CD14-positive monocyte (primary cell): ENCODE results near the gene TMEM135. TPM values are rescaled to one million over a fixed set of nuclear protein-coding genes. Genes with fewer than 3 reads are reported as not detected.

ENCODE experiments used
- DNase-seq, 3 donors: peaks; one replicate each; pipeline ENCODE4 v3.0.0-alpha.2; 2011 to 2022
- H2AFZ ChIP-seq: 2 replicates; pipeline ENCODE4 v1.6.0; 2012; ENCODE audit warnings: mild to moderate bottlenecking, low read depth, low read length, inconsistent platforms; ENCODE audit not compliant: insufficient read depth, poor library complexity, severe bottlenecking
- H3K27ac ChIP-seq, 2 donors: 1 replicate in 1 of 2; 2 replicates in 1 of 2; pipeline ENCODE4 v1.5.1; 2012 to 2013; ENCODE audit warnings: low read length in 2 of 2, control low read depth in 1 of 2, inconsistent platforms in 1 of 2, low read depth in 1 of 2, mild to moderate bottlenecking in 1 of 2
- H3K27me3 ChIP-seq, 2 donors: one replicate each; pipeline versions ENCODE4 v1.6.0 to v1.6.1; 2011 to 2013; ENCODE audit warnings: low read length in 2 of 2; ENCODE audit not compliant: control insufficient read depth in 2 of 2, insufficient read depth in 2 of 2
- H3K36me3 ChIP-seq, 2 donors: replicated peaks in 1 of 2; 1 replicate in 1 of 2; 2 replicates in 1 of 2; pipeline versions ENCODE4 v1.5.1 to v1.6.1; 2012 to 2013; ENCODE audit warnings: low read length in 2 of 2, control low read depth in 1 of 2, inconsistent platforms in 1 of 2, mild to moderate bottlenecking in 1 of 2; ENCODE audit not compliant: insufficient read depth in 2 of 2, control insufficient read depth in 1 of 2
- H3K4me1 ChIP-seq, 2 donors: 1 replicate in 1 of 2; 2 replicates in 1 of 2; pipeline versions ENCODE4 v1.5.1 to v1.6.1; 2012 to 2013; ENCODE audit warnings: low read length in 2 of 2, control low read depth in 1 of 2, inconsistent platforms in 1 of 2, mild to moderate bottlenecking in 1 of 2, moderate library complexity in 1 of 2; ENCODE audit not compliant: insufficient read depth in 2 of 2, control insufficient read depth in 1 of 2
- H3K4me2 ChIP-seq: replicated peaks from 2 replicates; pipeline ENCODE3; 2012; ENCODE audit warnings: low read length, moderate library complexity, mild to moderate bottlenecking; ENCODE audit not compliant: poor library complexity, severe bottlenecking; ENCODE audit errors: extremely low read depth
- H3K4me3 ChIP-seq, 3 experiments: fragments of 200-600 bp in 1 of 3; sonication (generic) in 1 of 3; replicated peaks in 1 of 3; 1 replicate in 2 of 3; 2 replicates in 1 of 3; pipeline ENCODE4 v1.5.1; 2011 to 2013; ENCODE audit warnings: low read length in 3 of 3, mild to moderate bottlenecking in 3 of 3, control low read depth in 2 of 3, low read depth in 2 of 3, inconsistent platforms in 1 of 3, moderate library complexity in 1 of 3
- H3K79me2 ChIP-seq: 2 replicates; pipeline ENCODE4 v1.6.0; 2012; ENCODE audit warnings: mild to moderate bottlenecking, control low read depth, inconsistent platforms, low read length, moderate library complexity; ENCODE audit not compliant: insufficient read depth
- H3K9ac ChIP-seq: 2 replicates; pipeline ENCODE4 v1.6.0; 2017; ENCODE audit warnings: low read length, mild to moderate bottlenecking; ENCODE audit not compliant: insufficient read depth, poor library complexity, severe bottlenecking
- H3K9me3 ChIP-seq, 2 donors: replicated peaks in 1 of 2; 1 replicate in 1 of 2; 2 replicates in 1 of 2; pipeline versions ENCODE4 v1.5.1 to v1.6.1; 2012 to 2013; ENCODE audit warnings: low read length in 2 of 2, control low read depth in 1 of 2; ENCODE audit not compliant: control insufficient read depth in 1 of 2, insufficient read depth in 1 of 2
- H4K20me1 ChIP-seq: 2 replicates; pipeline ENCODE4 v1.6.0; 2012; ENCODE audit warnings: mild to moderate bottlenecking, low read length, control low read depth, moderate library complexity; ENCODE audit not compliant: insufficient read depth
- H3K27ac Mint-ChIP-seq, 7 donors: one replicate each; pipeline ENCODE4 v1.8.0; 2020; ENCODE audit warnings: mild to moderate bottlenecking in 7 of 7, mixed read lengths in 7 of 7, moderate library complexity in 6 of 7, inconsistent platforms in 2 of 7
- H3K27me3 Mint-ChIP-seq, 3 donors: one replicate each; pipeline ENCODE4 v1.8.0; 2021 to 2022; ENCODE audit warnings: low read depth in 3 of 3, mild to moderate bottlenecking in 3 of 3, mixed read lengths in 3 of 3, moderate library complexity in 3 of 3, inconsistent platforms in 1 of 3
- H3K36me3 Mint-ChIP-seq, 2 donors: one replicate each; pipeline ENCODE4 v1.8.0; 2020; ENCODE audit warnings: mixed read lengths in 2 of 2, inconsistent platforms in 1 of 2, mild to moderate bottlenecking in 1 of 2
- H3K4me1 Mint-ChIP-seq: one replicate; pipeline ENCODE4 v1.8.0; 2020; ENCODE audit warnings: mild to moderate bottlenecking, mixed read lengths
- H3K4me3 Mint-ChIP-seq, 2 donors: one replicate each; pipeline ENCODE4 v1.8.0; 2020; ENCODE audit warnings: mild to moderate bottlenecking in 2 of 2, mixed read lengths in 2 of 2, moderate library complexity in 1 of 2
- H3K9me3 Mint-ChIP-seq, 7 donors: one replicate each; pipeline ENCODE4 v1.8.0; 2020 to 2022; ENCODE audit warnings: mixed read lengths in 7 of 7, mild to moderate bottlenecking in 6 of 7, moderate library complexity in 6 of 7, inconsistent platforms in 2 of 7
- CTCF ChIP-seq: fragments of 200-600 bp; IDR thresholded peaks from one replicate; pipeline ENCODE4 v1.8.0; 2022; ENCODE audit warnings: antibody characterized with exemption, mild to moderate bottlenecking
- WGBS: methylation state at CpG from one replicate; pipeline ENCODE4 v1.1.5; 2013; ENCODE audit warnings: missing lambda C conversion rate; ENCODE audit not compliant: insufficient coverage; 5-methylcytosine and 5-hydroxymethylcytosine counted together
- intact Hi-C, 2 donors: fragments of 100-400 bp; cut with micrococcal nuclease; formaldehyde crosslinking; loops; one replicate each; pipeline versions ENCODE4 v1.15.0 to v1.15.1; 2023
- polyA plus RNA-seq, 3 donors: library from polyadenylated mRNA; depleted of rRNA in 1 of 3; unstranded in 2 of 3; stranded (reverse) in 1 of 3; fragments of 300-500 nt in 2 of 3; fragments of >200 nt in 1 of 3; fragmentation: Illumina TruSeq in 2 of 3; gene quantifications; 1 replicate in 2 of 3; 2 replicates in 1 of 3; pipeline ENCODE4 v1.2.3, GENCODE V29; 2012 to 2021

TMEM135 gene
- polyA plus RNA-seq, 3 donors, result 2.7 to 8.4 (median 5.9) TPM

- Histone ChIP-seq H3K9me3 (no peaks in the 10 kb centered on the region), H3K4me1 (peaks cover 8 to 14% of the 10 kb centered on the region in 2 donors), H3K4me3 (no peak overlapping the region), H3K36me3 (no peaks in the 10 kb centered on the region), H2AFZ (no peak overlapping the region), H3K27ac (no peak overlapping the region), H3K79me2 (no peaks in the 10 kb centered on the region), H4K20me1 (no peaks in the 10 kb centered on the region), H3K4me2 (no peak overlapping the region), H3K9ac (no peak overlapping the region), H3K27me3 (no peaks in the 10 kb centered on the region)
- H3K27me3 Mint-ChIP-seq, result peaks cover 0 to 3% (median 0%) of the 10 kb centered on the region in 3 donors
- no peak overlapping the region for H3K27ac Mint-ChIP-seq
- H3K9me3 Mint-ChIP-seq, result peaks cover 0 to 1% (median 0%) of the 10 kb centered on the region in 7 donors
- intact Hi-C loops, result loop anchor here (1.0 to 5.0 kb wide), 3 partner anchors 69 to 1196 kb away; no protein-coding TSS in a partner anchor
- no peak for TF ChIP-seq CTCF
- H3K4me1 Mint-ChIP-seq, result peaks cover 18% of the 10 kb centered on the region
- WGBS, result no CpG with 5 or more reads among the region's 2 CpGs
- H3K36me3 Mint-ChIP-seq, result no peaks in the 10 kb centered on the region
- peak in 1 of 3 donors; percentile 14 for DNase-seq
- H3K4me3 Mint-ChIP-seq, result no peak overlapping the region
Observed at GRCh38 chr11:87351676-87352075, 313.9 kb downstream of the TMEM135 start.

GRCh38 chr11:87352759-87353707 lies 315.3 kb downstream of the TMEM135 start:
- no peak overlapping the region for H3K4me2 ChIP-seq
- H3K9me3 ChIP-seq, result no peaks in the 10 kb centered on the region
- Mint-ChIP-seq H3K27me3 (peaks cover 0 to 3% (median 0%) of the 10 kb centered on the region in 3 donors), H3K27ac (peak overlapping the region in 1 of 7 donors; percentile 19), H3K4me1 (peaks cover 18% of the 10 kb centered on the region), H3K36me3 (no peaks in the 10 kb centered on the region), H3K9me3 (no peaks in the 10 kb centered on the region), H3K4me3 (no peak overlapping the region)
- peak overlapping the region; percentile 25 for H2AFZ ChIP-seq
- no peak overlapping the region for H3K9ac ChIP-seq
- H3K4me3 ChIP-seq, result no peak overlapping the region
- H3K79me2 ChIP-seq, result no peaks in the 10 kb centered on the region
- peak; percentile 98 for TF ChIP-seq CTCF
- no peaks in the 10 kb centered on the region for H3K36me3 ChIP-seq
- peak; percentile 45 to 66 (median 54) for DNase-seq
- 5% methylated on average over 23 of the region's 26 CpGs for WGBS
- intact Hi-C loops, result loop anchor here (1.0 to 5.0 kb wide), 3 partner anchors 68 to 1194 kb away; no protein-coding TSS in a partner anchor
- no peaks in the 10 kb centered on the region for H3K27me3 ChIP-seq
- peaks cover 8 to 14% of the 10 kb centered on the region in 2 donors for H3K4me1 ChIP-seq
- no peaks in the 10 kb centered on the region for H4K20me1 ChIP-seq
- no peak overlapping the region for H3K27ac ChIP-seq
